AG08395 (cell line): Measurements from ENCODE around the gene TNFRSF25.

ENCODE experiments used
- DNase-seq: peaks from one replicate; pipeline ENCODE4 v3.0.0; 2012; ENCODE audit warnings: mixed read lengths, low spot score

The TNFRSF25 gene

GRCh38 chr1:6487804-6488484 is 22.0 kb upstream of the TNFRSF25 start:
- DNase-seq, result no peak

- DNase-seq, result peak; percentile 90
Measured at GRCh38 chr1:6486433-6487011, 20.5 kb upstream of the TNFRSF25 start.

DNA sequence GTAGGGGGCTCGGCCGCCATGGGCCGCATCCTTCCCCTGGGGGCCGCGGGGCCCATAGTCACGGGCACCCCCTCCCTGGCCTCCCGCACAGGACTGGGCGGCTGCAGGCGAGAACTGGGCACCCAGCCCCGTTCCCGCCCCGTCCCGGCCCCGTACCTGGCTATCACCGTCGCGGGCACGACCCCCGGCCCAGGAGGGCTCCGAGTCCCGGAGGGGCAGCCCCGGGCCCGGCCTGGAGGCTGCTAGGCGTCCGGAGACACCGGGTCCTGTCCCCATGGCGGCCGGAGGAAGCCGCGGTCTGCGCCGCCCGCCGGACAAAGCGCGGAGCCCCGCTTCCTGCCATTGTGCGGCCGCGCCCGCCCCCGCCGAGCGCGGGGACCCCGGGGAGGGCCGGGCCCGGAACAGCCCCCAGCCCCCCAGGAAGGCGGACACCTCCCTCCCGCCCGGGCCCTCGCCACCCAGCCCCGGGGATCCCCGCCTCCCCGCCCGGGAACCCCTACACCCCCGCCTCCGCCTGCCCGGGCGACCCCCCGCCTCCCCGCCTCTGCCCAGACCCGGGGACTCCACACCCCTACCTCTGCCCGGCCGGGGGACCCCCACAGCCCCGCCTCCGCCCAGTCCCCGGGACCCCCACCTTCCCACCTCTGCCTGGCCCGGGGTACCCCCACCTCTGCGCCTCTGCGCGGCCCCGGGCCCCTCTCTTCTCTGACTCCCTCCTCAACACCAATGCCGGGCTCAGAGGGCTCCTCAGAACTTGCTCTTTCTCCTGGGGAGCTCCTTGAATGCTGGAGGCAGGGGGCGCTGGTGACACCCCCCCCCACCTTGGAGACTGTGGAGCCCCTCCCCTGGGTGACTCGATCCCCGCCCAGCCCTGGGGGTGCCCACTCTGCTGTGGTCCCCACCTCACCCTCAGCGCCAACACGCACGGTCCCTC is 19.5 kb upstream of the TNFRSF25 start:
- no peak for DNase-seq

DNA sequence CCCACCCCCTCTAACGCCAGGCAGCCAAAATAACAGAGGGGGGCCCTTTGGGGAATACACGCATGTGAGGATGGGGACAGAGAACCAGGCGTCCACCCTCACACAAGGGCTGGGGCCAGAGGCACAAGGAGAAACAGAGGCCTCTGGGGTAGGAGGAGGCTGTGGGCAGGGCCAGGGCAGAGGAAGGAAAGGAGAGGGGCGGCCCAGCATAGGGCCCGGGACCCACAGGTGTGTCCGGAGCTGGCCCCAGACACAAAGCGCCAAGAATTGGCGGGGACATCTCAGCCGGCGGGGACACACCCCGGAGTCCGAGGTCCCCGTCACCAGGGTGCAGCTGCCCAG is 18.8 kb upstream of the TNFRSF25 start:
- no peak for DNase-seq

GRCh38 chr1:6483761-6484117 is 17.8 kb upstream of the TNFRSF25 start:
- no peak for DNase-seq

- no peak for DNase-seq
Measured at GRCh38 chr1:6483017-6483760, 17.2 kb upstream of the TNFRSF25 start.

- DNase-seq, result no peak
Measured at GRCh38 chr1:6481820-6482219, 15.8 kb upstream of the TNFRSF25 start.

DNA sequence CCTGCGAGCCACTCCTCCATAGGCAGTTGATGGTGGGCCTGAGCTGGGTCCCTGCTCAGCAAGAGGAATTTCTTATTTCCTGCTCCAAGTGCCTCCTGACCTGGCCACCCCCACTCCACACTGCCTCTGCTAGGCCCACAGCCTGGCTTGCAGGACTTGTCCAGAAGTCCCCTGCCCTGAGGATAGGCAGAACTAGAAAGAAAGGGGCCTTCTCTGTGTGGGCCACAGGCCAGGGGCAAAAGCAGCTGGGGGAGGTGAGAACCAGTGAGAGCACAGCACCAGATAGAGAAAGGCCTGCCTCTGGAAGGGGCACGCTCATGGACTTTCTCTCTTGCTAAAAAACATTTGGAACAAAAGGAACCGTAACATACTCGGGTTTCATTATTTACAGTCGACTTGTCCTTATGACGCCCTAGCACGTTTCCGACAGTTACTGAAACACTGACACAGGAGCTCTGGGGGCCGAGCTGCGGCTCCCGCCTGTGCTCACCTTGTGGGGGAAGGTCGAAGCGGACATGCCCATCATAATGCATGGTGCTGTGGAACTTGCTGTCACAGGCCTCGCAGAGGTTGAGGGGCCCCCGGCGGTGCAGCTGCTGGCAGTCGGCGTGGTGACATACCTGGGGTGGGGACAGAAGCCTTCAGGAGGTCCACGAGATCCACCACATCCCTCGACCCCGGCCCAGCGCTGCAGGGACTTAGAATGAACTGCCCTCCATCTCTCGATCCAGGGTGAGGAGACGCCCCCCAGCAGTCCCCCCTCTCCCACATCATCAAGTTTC is 11.3 kb upstream of the TNFRSF25 start:
- no peak for DNase-seq

GRCh38 chr1:6476483-6476882 is 10.5 kb upstream of the TNFRSF25 start:
- no peak for DNase-seq

DNA sequence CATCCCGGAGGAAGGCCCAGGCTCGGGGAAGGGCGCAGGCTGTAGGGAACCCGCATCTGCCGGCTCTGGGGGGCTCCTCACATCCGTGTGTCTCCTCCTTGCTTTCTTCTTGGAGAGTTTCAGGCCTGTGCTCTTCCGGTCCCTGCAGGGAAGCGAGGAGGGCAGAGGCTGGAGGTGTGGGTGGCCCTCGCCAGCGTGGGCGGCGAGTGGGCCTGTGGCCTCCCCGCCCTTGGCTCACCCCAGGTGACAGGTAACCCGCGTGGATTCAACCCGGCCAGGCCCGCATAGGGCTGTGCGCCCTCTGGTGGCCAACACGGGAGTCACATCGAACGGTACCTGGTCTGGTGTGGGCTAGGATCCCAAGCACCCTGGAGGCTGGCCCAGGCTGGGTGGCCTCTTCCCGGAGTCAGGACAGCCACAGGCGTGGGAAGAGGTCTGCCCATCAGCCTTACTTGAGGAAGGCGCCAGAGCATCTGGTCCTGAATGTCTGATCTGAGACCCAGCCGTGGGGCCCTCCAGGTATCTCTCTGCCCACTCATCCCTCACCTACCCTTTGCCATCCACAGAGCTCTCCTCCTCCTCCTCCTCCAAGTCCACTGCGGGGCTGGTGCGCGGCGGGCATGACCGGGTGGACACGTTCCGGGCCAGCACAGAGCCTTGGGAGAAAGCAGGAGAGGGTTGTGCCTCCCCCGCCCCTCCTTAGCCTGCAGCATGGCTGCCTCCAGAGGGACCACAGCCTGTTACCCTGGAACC is 9.6 kb upstream of the TNFRSF25 start:
- peak; percentile 76 for DNase-seq

DNA sequence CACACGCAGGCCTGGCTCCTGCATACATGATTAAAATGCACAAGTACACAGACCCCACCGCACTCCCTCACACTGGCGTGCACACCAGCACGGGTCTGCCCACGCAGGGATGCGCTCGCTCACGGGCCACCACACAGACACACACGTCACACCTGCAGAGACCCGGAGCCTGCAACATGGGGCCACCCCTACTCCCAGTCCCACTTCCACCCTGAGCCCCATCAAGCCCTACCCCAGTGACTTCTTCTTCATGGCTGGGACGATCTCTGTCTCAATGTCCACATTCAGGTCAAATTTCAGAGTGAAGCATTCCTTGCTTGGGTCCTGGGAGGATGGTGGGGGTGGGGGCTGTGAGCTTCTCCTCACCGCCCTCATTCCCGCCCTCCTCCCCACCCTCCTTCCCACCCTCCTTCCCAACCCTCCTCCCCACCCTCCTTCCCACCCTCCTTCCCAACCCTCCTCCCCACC is 8.9 kb upstream of the TNFRSF25 start:
- no peak for DNase-seq

DNA sequence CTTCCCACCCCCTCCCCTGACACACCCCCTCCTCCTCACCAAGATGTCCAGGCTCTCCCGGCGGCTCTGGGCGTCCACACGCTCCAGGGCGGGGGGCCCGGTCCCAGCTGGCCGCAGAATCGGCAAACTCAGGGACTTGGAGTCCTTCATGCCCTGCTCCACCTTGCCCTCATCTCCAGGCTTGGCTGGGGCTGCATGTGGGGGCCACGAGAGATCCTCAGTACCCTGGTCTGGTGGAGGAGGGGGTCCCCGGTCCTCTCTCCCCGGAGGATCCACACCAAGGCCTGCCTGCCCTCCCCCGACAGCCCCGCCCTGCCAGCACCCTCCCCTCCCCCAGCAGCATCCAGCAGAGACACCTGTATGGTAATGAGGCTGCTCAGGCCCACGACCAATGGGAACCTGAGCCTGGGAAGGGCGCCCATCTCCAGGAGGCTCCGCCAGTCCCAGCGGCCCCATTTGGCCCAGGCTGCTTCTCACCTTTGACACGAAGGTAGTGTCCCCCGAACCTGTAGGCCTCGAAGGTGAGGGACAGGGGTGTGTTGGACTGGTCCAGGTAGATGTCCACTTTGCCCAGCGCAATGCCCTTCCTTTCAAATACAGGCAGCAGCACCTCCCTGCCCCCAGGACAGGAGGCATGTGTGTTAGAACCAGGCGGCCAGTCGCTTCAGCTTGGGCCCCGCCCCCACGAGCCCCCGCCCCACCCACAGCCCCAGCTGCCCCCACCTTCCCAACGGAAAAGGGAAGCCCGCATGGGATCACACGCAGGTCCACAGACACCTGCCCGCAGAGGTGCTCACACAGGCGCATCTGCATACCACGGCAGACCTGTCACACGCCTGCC is 8.2 kb upstream of the TNFRSF25 start:
- no peak for DNase-seq

DNA sequence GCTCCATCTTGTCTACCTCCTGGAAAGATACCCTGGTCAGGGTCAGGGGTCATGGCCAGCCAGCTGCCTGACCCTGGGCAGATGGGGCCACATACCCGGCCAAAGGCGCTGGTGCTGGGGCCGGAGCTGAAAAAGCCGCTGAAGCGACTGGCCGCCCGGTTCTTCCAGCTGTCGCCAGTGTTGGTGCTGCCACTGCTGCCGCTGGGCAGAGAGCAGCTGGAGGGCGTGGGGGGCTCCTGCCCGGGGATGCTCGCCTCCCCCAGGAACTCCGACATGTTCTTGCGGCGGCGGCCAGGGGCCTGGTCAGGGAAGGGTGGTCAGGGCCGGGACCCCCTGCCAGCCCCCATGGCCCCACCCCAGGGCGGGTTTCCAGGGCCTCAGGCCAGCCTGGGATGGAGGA is 7.2 kb upstream of the TNFRSF25 start:
- DNase-seq, result no peak

DNA sequence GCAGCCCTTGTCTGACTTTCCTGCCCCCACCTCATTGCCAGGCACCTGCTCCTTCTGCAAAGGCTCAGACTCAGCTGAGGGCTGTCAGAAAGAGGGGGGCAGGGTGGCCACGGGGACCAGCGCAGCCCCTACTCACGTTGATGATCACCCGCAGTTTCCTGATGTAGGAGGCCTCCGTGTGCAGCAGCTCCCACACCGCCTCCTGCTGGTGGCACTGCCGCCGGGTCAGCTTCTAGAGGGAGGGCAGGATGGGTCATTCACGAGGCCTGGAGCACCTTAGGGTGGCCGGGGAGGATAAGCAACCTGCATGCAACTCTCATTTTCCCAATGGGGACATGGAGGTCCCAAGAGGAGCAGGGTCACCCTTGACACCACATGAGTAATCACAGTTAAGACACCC is 6.4 kb upstream of the TNFRSF25 start:
- DNase-seq, result no peak

GRCh38 chr1:6471970-6472368 is 6.0 kb upstream of the TNFRSF25 start:
- no peak for DNase-seq

GRCh38 chr1:6471086-6471969 is 5.4 kb upstream of the TNFRSF25 start:
- no peak for DNase-seq

- DNase-seq, result no peak
Measured at GRCh38 chr1:6470132-6471085, 4.4 kb upstream of the TNFRSF25 start.
